ENCODE results near the gene NCAM1.

Gene NCAM1

GRCh38 chr11:113174882-113175281, 213.7 kb downstream of the NCAM1 start:
- peak; percentile 30 for DNase-seq

- DNase-seq: peak; percentile 90
Measured at GRCh38 chr11:113176599-113177360, 215.6 kb downstream of the NCAM1 start.

- DNase-seq: no peak
Measured at GRCh38 chr11:113177671-113178070, 216.5 kb downstream of the NCAM1 start.

GRCh38 chr11:113178381-113179070, 217.3 kb downstream of the NCAM1 start:
- DNase-seq: no peak

GRCh38 chr11:113179181-113179704, 218.0 kb downstream of the NCAM1 start:
- no peak for DNase-seq

GRCh38 chr11:113181094-113181493, 219.9 kb downstream of the NCAM1 start:
- DNase-seq: no peak

GRCh38 chr11:113182288-113182687, 221.1 kb downstream of the NCAM1 start:
- DNase-seq: no peak

- DNase-seq: peak; percentile 92
Measured at GRCh38 chr11:113184498-113184897, 223.3 kb downstream of the NCAM1 start.

GRCh38 chr11:113188371-113188834, 227.2 kb downstream of the NCAM1 start:
- no peak for DNase-seq

GRCh38 chr11:113189909-113190667, 228.9 kb downstream of the NCAM1 start:
- DNase-seq: peak; percentile 97

GRCh38 chr11:113192121-113192925, 231.1 kb downstream of the NCAM1 start:
- DNase-seq: peak; percentile 28

GRCh38 chr11:113193016-113193415, 231.8 kb downstream of the NCAM1 start:
- DNase-seq: no peak

- DNase-seq: no peak
Measured at GRCh38 chr11:113193946-113194345, 232.7 kb downstream of the NCAM1 start.

- DNase-seq: no peak
Measured at GRCh38 chr11:113195728-113196127, 234.5 kb downstream of the NCAM1 start.

- DNase-seq: no peak
Measured at GRCh38 chr11:113197446-113197845, 236.2 kb downstream of the NCAM1 start.

GRCh38 chr11:113198972-113199661, 237.9 kb downstream of the NCAM1 start:
- DNase-seq: no peak

- no peak for DNase-seq
Measured at GRCh38 chr11:113199866-113200265, 238.6 kb downstream of the NCAM1 start.

GRCh38 chr11:113201054-113201818, 240.0 kb downstream of the NCAM1 start:
- no peak for DNase-seq

GRCh38 chr11:113202431-113202830, 241.2 kb downstream of the NCAM1 start:
- no peak for DNase-seq

GRCh38 chr11:113203141-113203753, 242.0 kb downstream of the NCAM1 start:
- DNase-seq: no peak
